H1 (cell line): Measurements from ENCODE around the gene GBP7. TPM values are rescaled to one million over a fixed set of nuclear protein-coding genes. Genes with fewer than 3 reads are reported as not detected.
"Not testable (repeated sequence)": the region's sequence is repeated elsewhere in the genome, so short reads cannot be mapped to it uniquely, and the experiment has no call there.

ENCODE experiments used
- CTCF ChIA-PET: fragments of 300-600 bp; sonication (Branson Sonifier 250); formaldehyde crosslinking; loops from one replicate; lab custom pipeline; 2021; ENCODE audit not compliant: partially characterized antibody; lab: Charles Lee
- POLR2A ChIA-PET: fragments of 300-600 bp; sonication (Branson Sonifier 250); formaldehyde crosslinking; loops from one replicate; lab custom pipeline; 2021; ENCODE audit warnings: inconsistent platforms; ENCODE audit not compliant: partially characterized antibody; lab: Charles Lee
- DNase-seq, 2 experiments: peaks; one replicate each; pipeline versions ENCODE4 v3.0.0 to v3.0.0-alpha.2; 2010 to 2022; ENCODE audit warnings: low spot score in 2 of 2, low read depth in 1 of 2, mixed read lengths in 1 of 2
- FAIRE-seq: peaks from 2 replicates; lab custom pipeline; 2011; peaks lifted over from hg19 to GRCh38; lab: Jason Lieb, UNC
- H2AFZ ChIP-seq: 2 replicates; pipeline ENCODE4 v1.8.1; 2012; ENCODE audit warnings: low read length, inconsistent platforms
- H2AK5ac ChIP-seq: 2 replicates; pipeline ENCODE4 v1.6.1; 2013; ENCODE audit warnings: low read depth, low read length
- H2BK120ac ChIP-seq: replicated peaks from 2 replicates; pipeline ENCODE3; 2013; ENCODE audit warnings: low read depth, low read length, inconsistent platforms
- H2BK12ac ChIP-seq: 2 replicates; pipeline ENCODE4 v1.6.1; 2013; ENCODE audit warnings: low read depth, low read length
- H2BK15ac ChIP-seq: 2 replicates; pipeline ENCODE4 v1.6.1; 2013; ENCODE audit warnings: low read length
- H2BK20ac ChIP-seq: 2 replicates; pipeline ENCODE4 v1.6.1; 2013; ENCODE audit warnings: low read length
- H2BK5ac ChIP-seq: 2 replicates; pipeline ENCODE4 v1.6.1; 2013; ENCODE audit warnings: low read depth, low read length
- H3K14ac ChIP-seq: 2 replicates; pipeline ENCODE4 v1.6.1; 2013; ENCODE audit warnings: inconsistent platforms; ENCODE audit not compliant: insufficient read length
- H3K18ac ChIP-seq: 2 replicates; pipeline ENCODE4 v1.6.1; 2013; ENCODE audit warnings: low read length; ENCODE audit errors: extremely low read depth
- H3K23ac ChIP-seq: 2 replicates; pipeline ENCODE4 v1.6.1; 2013; ENCODE audit warnings: inconsistent platforms; ENCODE audit not compliant: insufficient read length
- H3K23me2 ChIP-seq: 2 replicates; pipeline ENCODE4 v1.6.1; 2013; ENCODE audit warnings: low read depth, low read length
- H3K27ac ChIP-seq: 2 replicates; pipeline ENCODE4 v1.6.1; 2011; ENCODE audit warnings: low read depth, low read length, inconsistent platforms
- H3K27me3 ChIP-seq, 4 experiments: replicated peaks in 1 of 4; 1 replicate in 1 of 4; 2 replicates in 3 of 4; pipeline versions ENCODE4 v1.6.1 to v1.8.1; 2011 to 2013; ENCODE audit warnings: low read length in 3 of 4, mild to moderate bottlenecking in 3 of 4, inconsistent platforms in 2 of 4, mixed read lengths in 2 of 4, moderate library complexity in 1 of 4; ENCODE audit not compliant: control insufficient read depth in 3 of 4, insufficient read depth in 3 of 4; ENCODE audit errors: extremely low read depth in 1 of 4
- H3K36me3 ChIP-seq, 4 experiments: 2 replicates each; pipeline versions ENCODE4 v1.6.1 to v1.8.1; 2011 to 2013; ENCODE audit warnings: mild to moderate bottlenecking in 4 of 4, low read length in 3 of 4, moderate library complexity in 2 of 4, control low read depth in 1 of 4, inconsistent platforms in 1 of 4; ENCODE audit not compliant: insufficient read depth in 4 of 4, control insufficient read depth in 2 of 4
- H3K4ac ChIP-seq: replicated peaks from 2 replicates; pipeline ENCODE3; 2013; ENCODE audit warnings: low read length, low read depth, mixed read lengths, inconsistent platforms; ENCODE audit not compliant: insufficient read length
- H3K4me1 ChIP-seq, 4 experiments: replicated peaks in 1 of 4; 1 replicate in 1 of 4; 2 replicates in 3 of 4; pipeline versions ENCODE4 v1.6.1 to v1.8.1; 2011 to 2013; ENCODE audit warnings: low read length in 3 of 4, inconsistent platforms in 2 of 4, mixed read lengths in 1 of 4; ENCODE audit not compliant: insufficient read depth in 4 of 4, control insufficient read depth in 3 of 4
- H3K4me2 ChIP-seq, 2 experiments: 2 replicates each; pipeline versions ENCODE4 v1.6.1 to v1.8.1; 2011 to 2013; ENCODE audit warnings: low read depth in 2 of 2, low read length in 2 of 2, control low read depth in 1 of 2, inconsistent platforms in 1 of 2, mild to moderate bottlenecking in 1 of 2; ENCODE audit not compliant: insufficient read depth in 1 of 2
- H3K4me3 ChIP-seq, 4 experiments: fragments of 200-600, 300-600 bp in 1 of 4; sonication (generic), shearing (Covaris generic), sonication (Bioruptor Twin) in 1 of 4; 2 replicates each; pipeline versions ENCODE4 v1.5.1 to v1.8.1; 2011 to 2016; ENCODE audit warnings: low read length in 4 of 4, low read depth in 3 of 4, control low read depth in 2 of 4, inconsistent platforms in 2 of 4, mild to moderate bottlenecking in 2 of 4, mixed read lengths in 1 of 4, moderate library complexity in 1 of 4; ENCODE audit not compliant: insufficient read depth in 2 of 4; ENCODE audit errors: extremely low read depth in 1 of 4
- H3K56ac ChIP-seq: replicated peaks from 2 replicates; pipeline ENCODE3; 2013; ENCODE audit warnings: low read depth, mild to moderate bottlenecking, mixed read lengths, low read length, inconsistent platforms; ENCODE audit not compliant: insufficient read length
- H3K79me1 ChIP-seq: 2 replicates; pipeline ENCODE4 v1.6.1; 2013; ENCODE audit warnings: low read depth, low read length, control low read depth
- H3K79me2 ChIP-seq, 2 experiments: 2 replicates each; pipeline versions ENCODE4 v1.6.1 to v1.8.1; 2012 to 2013; ENCODE audit warnings: low read length in 2 of 2, mild to moderate bottlenecking in 2 of 2, inconsistent platforms in 1 of 2; ENCODE audit not compliant: insufficient read depth in 2 of 2, control insufficient read depth in 1 of 2
- H3K9ac ChIP-seq, 4 experiments: replicated peaks in 1 of 4; 1 replicate in 1 of 4; 2 replicates in 3 of 4; pipeline versions ENCODE4 v1.6.1 to v1.8.1; 2011 to 2013; ENCODE audit warnings: low read depth in 3 of 4, low read length in 3 of 4, control low read depth in 2 of 4, mild to moderate bottlenecking in 2 of 4, moderate library complexity in 2 of 4, inconsistent platforms in 1 of 4; ENCODE audit errors: extremely low read depth in 1 of 4
- H3K9me3 ChIP-seq, 2 experiments: 2 replicates each; pipeline versions ENCODE4 v1.6.1 to v1.8.1; 2012 to 2013; ENCODE audit warnings: mild to moderate bottlenecking in 2 of 2, moderate library complexity in 2 of 2, control low read depth in 1 of 2, inconsistent platforms in 1 of 2, low read depth in 1 of 2, low read length in 1 of 2, mixed read lengths in 1 of 2; ENCODE audit not compliant: insufficient read depth in 2 of 2
- H4K20me1 ChIP-seq, 2 experiments: replicated peaks in 1 of 2; 2 replicates each; pipeline versions ENCODE3 to v1.8.1; 2011 to 2013; ENCODE audit warnings: inconsistent platforms in 2 of 2, low read length in 2 of 2, mild to moderate bottlenecking in 1 of 2; ENCODE audit not compliant: insufficient read depth in 2 of 2, control insufficient read depth in 1 of 2
- H4K5ac ChIP-seq: 2 replicates; pipeline ENCODE4 v1.6.1; 2013; ENCODE audit warnings: low read length, low read depth, mixed read lengths, inconsistent platforms; ENCODE audit not compliant: insufficient read length
- H4K8ac ChIP-seq: 2 replicates; pipeline ENCODE4 v1.8.0; 2013; ENCODE audit warnings: mild to moderate bottlenecking, moderate library complexity, low read length, inconsistent platforms; ENCODE audit not compliant: insufficient read depth; ENCODE audit errors: extremely low read depth
- H4K91ac ChIP-seq: replicated peaks from 2 replicates; pipeline ENCODE3; 2013; ENCODE audit warnings: low read length, mixed read lengths, inconsistent platforms; ENCODE audit not compliant: insufficient read length
- WGBS, 2 experiments: shearing (Covaris generic) in 1 of 2; methylation state at CpG; one replicate each; pipeline versions ENCODE4 v1.1.6 to v1.1.7; 2013 to 2015; ENCODE audit warnings: low lambda C conversion rate in 2 of 2, mixed read lengths in 2 of 2, inconsistent platforms in 1 of 2, low coverage in 1 of 2, missing lambda C conversion rate in 1 of 2; ENCODE audit not compliant: insufficient replicate concordance in 2 of 2, insufficient coverage in 1 of 2, insufficient read length in 1 of 2; ENCODE audit errors: extremely low coverage in 1 of 2, missing lambda C conversion rate in 1 of 2; 5-methylcytosine and 5-hydroxymethylcytosine counted together
- polyA plus RNA-seq, 7 experiments: library from polyadenylated mRNA; depleted of rRNA in 3 of 7; stranded (reverse) in 5 of 7; unstranded in 2 of 7; fragments of >200 nt in 5 of 7; fragments of 200-250 nt in 2 of 7; gene quantifications; 1 replicate in 5 of 7; 2 replicates in 1 of 7; 4 replicates in 1 of 7; pipeline versions ENCODE4 v1.2.1 to v1.2.3, GENCODE V29; 2011 to 2013; ENCODE audit warnings: missing spikeins in 2 of 7, mixed read lengths in 2 of 7
- total RNA-seq: library from RNA; stranded (reverse); fragmentation: NEBNext Ultra II Directional; extraction: Animal tissue kit (Norgen Biotek cat#: 25700); gene quantifications from 2 replicates; pipeline ENCODE4 v1.2.1, GENCODE V29; 2021

The GBP7 gene
- total and polyA plus RNA-seq, 2 of the 8 experiments (the other 6 are each of a cell fraction or from before 2014, with no cell fraction given): not detected

DNA sequence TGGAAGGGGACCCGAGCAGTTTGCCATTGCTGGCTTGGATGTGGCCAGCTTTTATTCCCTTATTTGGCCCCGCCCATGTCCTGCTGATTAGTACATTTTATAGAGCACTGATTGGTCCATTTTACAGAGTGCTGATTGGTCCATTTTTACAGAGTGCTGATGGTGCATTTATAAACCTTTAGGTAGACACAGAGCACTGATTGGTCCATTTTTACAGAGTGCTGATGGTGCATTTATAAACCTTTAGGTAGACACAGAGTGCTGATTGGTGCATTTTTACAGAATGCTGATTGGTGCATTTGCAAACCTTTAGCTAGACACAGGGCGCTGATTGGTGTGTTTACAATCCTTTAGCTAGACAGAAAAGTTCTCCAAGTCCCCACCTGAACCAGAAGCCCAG, 43.1 kb upstream of the GBP7 start:
- H3K27me3 ChIP-seq, H3K79me2 ChIP-seq, H3K14ac ChIP-seq, H3K18ac ChIP-seq, H2BK12ac ChIP-seq, H4K8ac ChIP-seq, H3K79me1 ChIP-seq, H2BK5ac ChIP-seq, H2AK5ac ChIP-seq, H3K4me1 ChIP-seq, H3K23me2 ChIP-seq, H3K23ac ChIP-seq, H3K4me2 ChIP-seq, H4K91ac ChIP-seq, DNase-seq, H3K27ac ChIP-seq, H4K5ac ChIP-seq, H3K4ac ChIP-seq, POLR2A ChIA-PET, FAIRE-seq, H3K56ac ChIP-seq, CTCF ChIA-PET, H2BK20ac ChIP-seq, H4K20me1 ChIP-seq, H2BK120ac ChIP-seq, H3K4me3 ChIP-seq, H2BK15ac ChIP-seq, H3K9ac ChIP-seq, H2AFZ ChIP-seq, H3K36me3 ChIP-seq: not testable (repeated sequence)
- 94% methylated on average over 3 of the region's 3 CpGs; no CpG with 5 or more reads in 1 of the 2 experiments for WGBS, 2 experiments
- H3K9me3 ChIP-seq: peaks cover 9 to 12% of the 10 kb centered on the region in 2 experiments; a peak in 2 of 4 replicates
